Measurements from ENCODE around the gene PCDHB14.
"Not testable (repeated sequence)": the region's sequence is repeated elsewhere in the genome, so short reads cannot be mapped to it uniquely, and the experiment has no call there.

The PCDHB14 gene

DNA sequence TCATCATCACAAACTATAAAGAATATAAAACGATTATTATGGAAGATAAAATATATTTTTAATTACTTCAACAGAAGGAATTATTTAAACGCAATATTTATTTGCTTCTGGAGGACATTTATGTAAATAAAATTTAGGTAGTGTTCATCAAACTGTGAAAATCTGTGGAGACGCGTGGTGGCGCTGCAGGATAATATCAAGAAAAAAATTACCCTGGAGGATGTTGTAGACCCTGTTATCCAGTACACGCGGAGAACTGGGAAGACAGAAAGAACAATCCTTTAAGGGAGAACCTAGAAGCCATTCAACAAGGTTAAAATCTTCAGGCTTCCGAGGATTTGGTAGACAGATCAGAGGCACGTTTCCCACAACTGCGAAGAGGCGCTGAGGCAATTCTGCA is 14.7 kb upstream of the PCDHB14 start, which contains the start of gene PCDHB12:
Gene PCDHB12 (plus strand): TSS at position 242 of the 400 bp plus-strand sequence. CDS start 189 bp downstream, outside the sequence.
- Histone ChIP-seq H3K4me3 (peak within 1 kb of the TSS; percentile 55), H3K27ac (no peak within 1 kb of the TSS)
- no peak for DNase-seq (ENCODE audit: low spot score)
- no peak for TF ChIP-seq CTCF (IDR thresholded peaks at IDR 0.05)

DNA sequence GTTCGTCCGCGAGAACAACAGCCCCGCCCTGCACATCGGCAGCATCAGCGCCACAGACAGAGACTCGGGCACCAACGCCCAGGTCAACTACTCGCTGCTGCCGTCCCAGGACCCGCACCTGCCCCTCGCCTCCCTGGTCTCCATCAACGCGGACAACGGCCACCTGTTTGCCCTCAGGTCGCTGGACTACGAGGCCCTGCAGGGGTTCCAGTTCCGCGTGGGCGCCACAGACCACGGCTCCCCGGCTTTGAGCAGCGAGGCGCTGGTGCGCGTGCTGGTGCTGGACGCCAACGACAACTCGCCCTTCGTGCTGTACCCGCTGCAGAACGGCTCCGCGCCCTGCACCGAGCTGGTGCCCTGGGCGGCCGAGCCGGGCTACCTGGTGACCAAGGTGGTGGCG is 12.9 kb upstream of the PCDHB14 start:
- not testable (repeated sequence) for H3K4me3 ChIP-seq; H3K27ac ChIP-seq; DNase-seq (ENCODE audit: low spot score)

GRCh38 chr5:141210849-141211248 is 12.3 kb upstream of the PCDHB14 start:
- not testable (repeated sequence) for H3K4me3 ChIP-seq; DNase-seq (ENCODE audit: low spot score); H3K27ac ChIP-seq

GRCh38 chr5:141213656-141214339 is 9.3 kb upstream of the PCDHB14 start, which contains the start of gene PCDHB13:
TSS of gene PCDHB13 (plus strand) at chr5:141213919. CDS start at chr5:141214124, 205 bp downstream.
- peak within 1 kb of the TSS; percentile 44 for H3K4me3 ChIP-seq
- not testable (repeated sequence) for DNase-seq (ENCODE audit: low spot score); H3K27ac ChIP-seq

GRCh38 chr5:141214583-141214982 is 8.6 kb upstream of the PCDHB14 start:
- H3K27ac ChIP-seq; DNase-seq (ENCODE audit: low spot score): not testable (repeated sequence)
- peak overlapping the region; percentile 8 for H3K4me3 ChIP-seq

GRCh38 chr5:141215504-141215903 is 7.6 kb upstream of the PCDHB14 start:
- not testable (repeated sequence) for DNase-seq (ENCODE audit: low spot score); H3K27ac ChIP-seq

GRCh38 chr5:141216035-141216434 is 7.1 kb upstream of the PCDHB14 start:
- not testable (repeated sequence) for H3K27ac ChIP-seq; DNase-seq (ENCODE audit: low spot score); H3K4me3 ChIP-seq

More at GRCh38 chr5:141215504-141215903, 7.6 kb upstream of the PCDHB14 start:
- H3K4me3 ChIP-seq = peak overlapping the region; percentile 40

- H3K4me3 ChIP-seq; H3K27ac ChIP-seq; DNase-seq (ENCODE audit: low spot score): not testable (repeated sequence)
Observed at GRCh38 chr5:141224844-141225243, 1.7 kb downstream of the PCDHB14 start.

- H3K27ac ChIP-seq; DNase-seq (ENCODE audit: low spot score); H3K4me3 ChIP-seq: not testable (repeated sequence)
Observed at GRCh38 chr5:141225421-141225820, 2.3 kb downstream of the PCDHB14 start.

- H3K4me3 ChIP-seq = peak overlapping the region; percentile 55
- no peak for TF ChIP-seq CTCF (IDR thresholded peaks at IDR 0.05)
- H3K27ac ChIP-seq = no peak overlapping the region
- DNase-seq (ENCODE audit: low spot score) = no peak
Observed at GRCh38 chr5:141234109-141234667, 11.0 kb downstream of the PCDHB14 start.

DNA sequence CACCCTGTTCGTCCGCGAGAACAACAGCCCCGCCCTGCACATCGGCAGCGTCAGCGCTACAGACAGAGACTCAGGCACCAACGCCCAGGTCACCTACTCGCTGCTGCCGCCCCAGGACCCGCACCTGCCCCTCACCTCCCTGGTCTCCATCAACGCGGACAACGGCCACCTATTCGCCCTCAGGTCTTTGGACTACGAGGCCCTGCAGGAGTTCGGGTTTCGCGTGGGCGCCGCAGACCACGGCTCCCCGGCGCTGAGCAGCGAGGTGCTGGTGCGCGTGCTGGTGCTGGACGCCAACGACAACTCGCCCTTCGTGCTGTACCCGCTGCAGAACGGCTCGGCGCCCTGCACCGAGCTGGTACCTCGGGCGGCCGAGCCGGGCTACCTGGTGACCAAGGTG is 12.8 kb downstream of the PCDHB14 start:
- peak overlapping the region; percentile 30 for H3K4me3 ChIP-seq
- not testable (repeated sequence) for DNase-seq (ENCODE audit: low spot score); H3K27ac ChIP-seq

Measured in coronary artery (tissue), 2 donors.